ENCODE data around the gene GLOD5.

Gene GLOD5

DNA sequence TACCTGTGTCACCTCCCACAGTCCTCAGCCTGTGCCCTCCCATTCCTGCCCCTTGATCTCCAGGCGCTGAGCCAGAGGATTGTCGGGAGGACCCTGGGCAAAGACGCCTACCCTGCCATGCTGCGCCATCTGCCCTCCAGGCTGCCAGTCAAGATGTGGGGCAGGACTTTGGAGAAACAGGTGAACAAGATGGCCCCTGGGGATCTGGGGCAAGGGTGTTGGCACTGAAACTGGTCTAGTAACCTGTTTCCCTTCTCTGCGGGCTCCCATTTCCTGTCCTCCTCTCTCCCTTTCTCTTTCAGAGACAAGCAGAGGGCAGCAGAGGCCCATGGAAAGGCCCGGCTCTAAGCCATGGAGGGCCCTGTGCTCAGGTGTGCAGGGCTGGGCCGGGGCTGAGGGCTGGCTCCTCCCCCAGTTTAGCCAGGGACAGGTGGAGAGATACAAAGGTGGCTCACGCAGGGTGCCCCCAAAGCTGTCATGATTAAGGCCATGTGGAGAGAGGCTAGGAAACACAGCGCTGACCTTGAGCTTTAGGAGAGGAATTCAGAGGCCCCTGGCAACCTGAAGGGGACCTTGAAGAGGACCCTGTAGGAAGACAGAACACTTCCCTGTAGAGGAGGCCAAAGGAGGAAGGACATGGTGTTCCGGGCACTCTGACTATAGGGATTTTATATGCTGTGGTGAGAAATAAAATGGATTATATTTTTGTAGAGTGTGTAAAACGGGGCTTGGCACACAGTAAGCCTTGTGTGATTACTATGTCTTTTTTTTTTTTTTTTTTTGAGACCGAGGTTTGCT lies at the start of gene GLOD5:
GLOD5 (plus strand) TSS at position 74 of the 798 bp plus-strand sequence; CDS start at position 118, 44 bp downstream.
- peak; percentile 71 for DNase-seq

- DNase-seq = no peak
These were observed 49.5 kb upstream of the GLOD5 start for GRCh38 chrX:48711929-48712505.

GRCh38 chrX:48713847-48714246 lies 47.7 kb upstream of the GLOD5 start:
- DNase-seq = no peak

GRCh38 chrX:48714573-48714972 lies 47.0 kb upstream of the GLOD5 start:
- DNase-seq = no peak

- DNase-seq = no peak
These were observed 46.5 kb upstream of the GLOD5 start for GRCh38 chrX:48715072-48715471.

DNA sequence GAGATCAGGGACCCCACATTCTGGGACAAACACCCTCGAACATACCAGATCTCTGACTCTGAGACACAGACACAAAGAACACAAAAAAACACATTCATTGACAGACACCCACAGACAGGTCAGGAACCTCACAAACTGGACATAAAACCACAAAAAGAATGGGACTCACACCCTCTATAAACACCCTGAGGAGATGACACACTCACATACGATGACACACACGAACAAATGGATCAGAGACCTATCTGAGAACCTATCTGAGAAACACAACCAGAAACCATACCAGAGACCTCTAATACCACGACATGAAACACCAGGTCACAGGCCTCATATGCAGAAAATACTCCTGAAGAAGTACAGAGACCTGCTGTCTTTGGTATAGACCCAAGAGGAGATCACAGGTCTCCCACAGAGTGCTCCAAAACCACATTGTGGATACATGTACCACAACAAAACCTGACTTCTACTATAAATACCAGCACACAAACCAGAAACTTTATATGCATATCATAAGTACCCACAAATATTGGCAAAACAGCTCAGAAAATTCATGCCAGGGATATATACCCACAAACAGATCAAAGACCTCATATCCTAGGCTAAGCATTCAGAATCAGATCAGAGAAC lies 45.6 kb upstream of the GLOD5 start:
- DNase-seq = no peak

DNA sequence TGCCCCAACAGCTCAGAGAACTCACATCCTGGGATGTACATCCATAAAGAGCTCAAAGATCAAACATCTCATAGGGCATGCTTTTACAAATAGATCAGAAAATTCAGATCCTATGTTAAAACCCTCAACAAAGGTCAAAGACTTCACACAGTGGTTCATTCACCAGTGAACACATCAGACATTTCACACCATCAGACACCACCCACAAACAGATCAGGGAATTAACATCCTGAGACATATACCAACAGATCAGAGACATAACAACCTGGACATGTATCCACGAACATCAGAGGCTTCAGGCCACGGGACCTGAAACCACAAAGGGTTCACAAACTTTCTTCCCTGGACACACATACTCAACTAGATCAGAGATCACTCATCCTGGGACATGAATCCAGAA lies 41.6 kb upstream of the GLOD5 start:
- DNase-seq = no peak

DNA sequence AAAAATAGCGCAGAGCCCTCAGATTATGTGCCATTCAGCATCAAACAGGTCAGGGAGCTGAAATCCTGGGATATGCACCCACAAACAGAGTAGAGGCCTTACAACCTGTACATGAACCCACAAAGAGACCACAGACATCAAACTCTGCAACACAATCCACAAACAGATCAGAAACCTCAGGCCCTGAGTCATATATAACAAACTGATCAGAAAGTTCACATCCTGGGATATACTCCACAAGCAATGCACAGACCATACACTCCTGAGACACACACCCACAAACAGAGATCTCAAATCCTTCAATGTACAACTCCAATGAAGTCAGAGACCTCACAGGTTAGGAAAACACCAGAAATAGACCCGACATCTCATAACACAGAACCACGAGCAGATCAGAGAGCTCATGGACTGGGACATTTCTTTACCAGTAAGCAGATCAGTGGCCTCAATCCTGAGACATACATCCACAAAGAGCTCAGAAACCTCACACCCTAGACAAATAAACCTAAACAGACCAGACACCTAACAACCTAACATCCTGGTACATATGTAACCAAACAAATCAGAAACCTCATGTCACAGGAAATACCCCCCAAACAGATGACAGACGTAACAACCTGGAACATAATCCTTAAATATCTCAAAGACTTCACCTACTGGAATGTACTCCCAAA lies 40.8 kb upstream of the GLOD5 start:
- DNase-seq = no peak

GRCh38 chrX:48721916-48722315 lies 39.6 kb upstream of the GLOD5 start:
- DNase-seq = no peak

GRCh38 chrX:48726596-48726995 lies 35.0 kb upstream of the GLOD5 start:
- no peak for DNase-seq

DNA sequence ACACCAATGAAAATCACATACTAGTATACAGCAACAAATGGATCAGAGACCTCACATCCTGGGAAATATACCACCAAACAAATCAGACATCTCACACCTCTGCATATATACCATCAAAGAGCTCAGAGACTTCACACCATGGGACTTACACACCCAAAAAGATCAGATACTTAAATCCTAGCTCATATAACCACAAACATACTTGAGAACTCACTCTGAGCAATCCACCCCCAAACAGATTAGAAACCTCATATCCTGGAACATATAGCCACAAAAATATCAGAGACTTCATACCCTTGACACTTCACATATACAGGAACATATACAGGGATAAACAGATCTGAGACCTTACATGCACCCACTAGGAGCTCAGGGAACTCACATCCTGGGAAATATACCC lies 32.9 kb upstream of the GLOD5 start:
- no peak for DNase-seq

GRCh38 chrX:48736303-48736702 lies 25.2 kb upstream of the GLOD5 start:
- DNase-seq = no peak

DNA sequence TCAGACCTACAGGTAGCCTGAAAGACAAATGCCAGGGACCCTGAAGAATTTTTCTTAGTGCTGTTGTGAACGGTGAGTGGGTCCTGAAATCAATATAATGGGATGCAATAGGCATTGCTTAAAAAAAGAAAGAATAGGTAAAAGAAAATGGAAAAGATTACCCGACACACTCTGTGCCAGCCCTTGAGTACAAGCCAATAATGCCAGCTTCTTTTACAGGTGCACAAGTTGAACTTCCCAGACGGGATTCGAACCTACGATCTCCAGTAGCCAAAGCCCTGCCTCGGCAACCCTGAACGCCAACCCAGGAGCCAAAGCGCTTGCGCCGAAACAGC lies 24.7 kb upstream of the GLOD5 start:
- no peak for DNase-seq

GRCh38 chrX:48737213-48737938 lies 24.2 kb upstream of the GLOD5 start:
- DNase-seq = peak; percentile 93

DNA sequence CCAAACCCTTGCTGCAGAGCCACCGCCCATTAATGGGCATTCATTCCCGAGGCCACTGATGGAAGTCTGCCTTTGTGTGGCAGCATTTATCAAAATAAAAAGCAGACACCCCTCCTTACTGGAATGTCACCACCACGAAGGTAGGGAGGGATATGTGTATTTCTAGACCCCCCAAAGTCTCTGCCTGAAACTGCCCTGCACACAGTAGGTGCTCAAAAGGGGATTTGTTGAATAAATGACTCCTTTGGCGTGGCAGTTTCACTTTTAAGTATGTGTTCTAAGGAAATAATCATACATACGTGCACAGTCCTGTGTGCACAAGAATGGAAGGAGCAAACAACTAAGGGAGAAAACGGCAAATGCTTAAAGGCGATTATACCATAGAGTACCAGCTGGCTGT lies 23.6 kb upstream of the GLOD5 start:
- DNase-seq = no peak

DNA sequence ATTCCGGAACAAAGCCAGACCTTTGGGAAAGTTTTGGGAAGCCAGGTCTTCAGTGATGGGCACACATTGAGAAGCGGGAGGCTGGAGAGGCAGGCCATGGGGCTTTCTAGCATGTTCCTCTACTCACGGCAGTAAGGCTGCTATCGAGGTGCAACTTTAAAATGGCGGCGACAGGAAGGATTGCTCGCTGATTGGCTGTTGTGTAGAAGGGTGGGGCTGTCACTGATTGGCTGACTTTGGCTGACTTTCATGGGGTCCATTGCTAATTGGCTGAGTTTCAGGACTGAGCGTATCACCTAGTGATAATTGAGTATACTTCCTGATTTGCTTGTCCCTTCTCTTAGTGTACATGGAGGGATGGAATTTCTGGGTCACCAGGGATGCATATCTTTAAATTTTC lies 19.7 kb upstream of the GLOD5 start:
- no peak for DNase-seq

DNA sequence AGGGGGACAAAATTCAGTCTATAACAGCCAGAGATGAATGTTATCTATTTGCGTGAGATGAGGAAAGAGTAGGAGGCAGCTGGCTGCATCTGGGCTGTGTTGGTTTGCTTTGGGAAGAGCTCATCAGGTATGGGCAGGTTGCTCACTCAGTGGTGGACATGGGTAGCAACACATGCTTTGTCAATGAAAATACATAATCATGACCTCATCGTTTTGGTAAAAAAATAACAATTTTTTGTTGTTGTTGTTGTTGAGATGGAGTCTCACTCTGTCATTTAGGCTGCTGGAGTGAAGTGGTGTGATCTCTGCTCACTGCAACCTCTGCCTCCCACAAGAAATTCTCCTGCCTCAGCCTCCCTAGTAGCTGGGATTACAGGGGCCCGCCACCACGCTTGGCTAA lies 16.3 kb upstream of the GLOD5 start:
- no peak for DNase-seq

DNA sequence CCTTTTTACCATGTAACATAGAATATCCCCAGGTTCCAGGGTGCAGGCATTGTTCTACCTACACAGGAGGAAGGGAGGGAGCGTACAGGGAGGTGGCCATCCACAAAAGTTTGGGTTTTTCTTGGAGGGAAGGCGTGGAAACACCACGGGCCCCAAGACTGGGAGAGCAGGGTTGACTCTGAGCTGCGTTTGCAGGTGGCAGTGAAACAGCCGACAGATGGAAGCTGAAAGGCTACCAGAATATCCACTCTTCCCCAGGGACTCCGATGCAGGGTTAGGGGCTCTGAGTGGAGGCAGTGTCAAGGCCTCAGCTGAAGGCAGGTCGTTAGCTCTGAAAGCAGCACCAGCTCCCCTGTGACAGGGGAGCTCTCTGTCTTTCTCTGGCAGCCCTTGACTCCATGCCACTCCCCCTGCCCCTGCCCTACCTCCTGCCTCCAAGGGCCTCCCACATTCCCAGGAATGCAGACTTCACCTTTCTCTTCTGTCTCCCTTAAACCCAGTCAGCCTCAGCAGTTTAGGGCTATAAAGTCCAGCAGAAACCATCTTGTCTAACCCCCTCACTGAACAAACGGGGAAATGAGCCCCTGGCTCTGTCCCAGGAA lies 14.0 kb upstream of the GLOD5 start:
- DNase-seq = no peak

- DNase-seq = no peak
These were observed 12.4 kb upstream of the GLOD5 start for GRCh38 chrX:48749182-48749581.

GRCh38 chrX:48751343-48751742 lies 10.2 kb upstream of the GLOD5 start:
- DNase-seq = no peak

GRCh38 chrX:48752498-48752897 lies 9.0 kb upstream of the GLOD5 start:
- no peak for DNase-seq

- DNase-seq = no peak
These were observed 7.8 kb upstream of the GLOD5 start for GRCh38 chrX:48753708-48754228.

- no peak for DNase-seq
These were observed 7.3 kb upstream of the GLOD5 start for GRCh38 chrX:48754238-48754637.

Measured in NCI-H2107 (cell line).